UCSD-AML1 (cell line): ENCODE measurements around the gene TRIM10.
"Not testable (repeated sequence)": the region's sequence is repeated elsewhere in the genome, so short reads cannot be mapped to it uniquely, and the experiment has no call there.

Source experiments
- DNase-seq: peaks from one replicate; lab custom pipeline; 2025; ENCODE audit not compliant: unreplicated experiment; lab: John Stamatoyannopoulos, UW

Gene TRIM10

DNA sequence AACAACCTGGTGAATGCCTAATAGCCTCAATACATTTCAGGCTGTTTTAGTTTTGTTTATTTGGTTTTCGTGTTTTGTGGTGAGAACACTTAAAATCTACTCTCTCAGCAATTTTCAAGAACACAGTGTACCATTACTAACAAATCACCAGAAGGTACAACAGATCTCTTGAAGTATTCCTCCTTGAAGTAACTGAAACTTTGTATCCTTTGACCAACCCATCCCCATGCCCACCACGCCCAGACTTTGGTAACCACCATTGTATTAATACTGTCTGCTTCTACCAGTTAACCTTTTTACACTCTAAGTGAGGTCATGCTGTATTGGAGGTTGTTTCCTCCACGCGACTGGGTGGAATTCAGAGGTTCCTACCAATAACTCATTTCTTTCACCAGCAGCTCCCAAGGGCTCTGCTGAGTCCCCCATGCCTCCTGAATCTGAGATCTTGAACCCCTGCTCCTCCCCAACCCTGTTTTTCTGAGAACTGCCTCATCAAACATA is 30.8 kb downstream of the TRIM10 start:
- DNase-seq: no peak

DNA sequence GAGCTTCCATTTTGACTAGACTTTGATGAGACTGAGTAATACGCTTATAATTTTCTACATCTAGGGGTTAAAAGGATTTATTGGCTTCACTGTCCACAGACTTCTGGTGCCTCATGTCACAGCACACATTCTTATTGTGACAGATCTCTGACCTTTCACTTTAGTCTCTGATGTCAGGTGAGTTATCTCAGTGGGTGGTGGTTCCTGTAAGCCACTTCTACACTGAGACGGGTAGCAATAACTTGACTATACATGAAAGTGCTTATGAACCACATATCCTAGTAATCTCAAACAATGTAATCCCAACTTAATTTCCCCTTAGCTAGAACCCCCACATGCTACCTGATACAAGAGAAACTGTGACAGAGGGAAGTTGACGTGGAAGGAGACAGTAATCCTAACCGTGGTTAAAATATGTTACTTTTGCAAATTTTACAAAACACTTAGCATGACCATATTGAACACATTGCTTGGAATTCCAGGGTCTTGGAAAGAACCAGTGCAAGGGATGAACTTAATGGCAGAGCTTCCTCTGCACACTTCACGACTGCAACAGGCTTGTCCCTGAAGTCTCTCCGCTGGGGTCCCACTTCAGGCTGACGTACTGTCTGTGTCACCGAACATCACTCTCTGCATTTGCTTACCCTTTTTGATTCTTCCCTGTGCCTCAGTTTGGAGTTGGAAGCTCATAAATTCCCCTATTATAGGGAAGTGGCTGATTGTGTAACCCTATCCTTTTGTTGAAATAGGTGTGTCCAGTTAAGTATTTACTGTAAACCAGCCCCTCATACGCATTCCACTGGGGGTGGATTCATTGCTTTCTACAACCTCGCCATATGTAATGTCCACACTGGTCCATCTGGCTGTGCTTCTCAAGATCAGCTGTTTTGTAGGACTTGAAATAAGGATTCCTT is 31.5 kb downstream of the TRIM10 start:
- no peak for DNase-seq

DNA sequence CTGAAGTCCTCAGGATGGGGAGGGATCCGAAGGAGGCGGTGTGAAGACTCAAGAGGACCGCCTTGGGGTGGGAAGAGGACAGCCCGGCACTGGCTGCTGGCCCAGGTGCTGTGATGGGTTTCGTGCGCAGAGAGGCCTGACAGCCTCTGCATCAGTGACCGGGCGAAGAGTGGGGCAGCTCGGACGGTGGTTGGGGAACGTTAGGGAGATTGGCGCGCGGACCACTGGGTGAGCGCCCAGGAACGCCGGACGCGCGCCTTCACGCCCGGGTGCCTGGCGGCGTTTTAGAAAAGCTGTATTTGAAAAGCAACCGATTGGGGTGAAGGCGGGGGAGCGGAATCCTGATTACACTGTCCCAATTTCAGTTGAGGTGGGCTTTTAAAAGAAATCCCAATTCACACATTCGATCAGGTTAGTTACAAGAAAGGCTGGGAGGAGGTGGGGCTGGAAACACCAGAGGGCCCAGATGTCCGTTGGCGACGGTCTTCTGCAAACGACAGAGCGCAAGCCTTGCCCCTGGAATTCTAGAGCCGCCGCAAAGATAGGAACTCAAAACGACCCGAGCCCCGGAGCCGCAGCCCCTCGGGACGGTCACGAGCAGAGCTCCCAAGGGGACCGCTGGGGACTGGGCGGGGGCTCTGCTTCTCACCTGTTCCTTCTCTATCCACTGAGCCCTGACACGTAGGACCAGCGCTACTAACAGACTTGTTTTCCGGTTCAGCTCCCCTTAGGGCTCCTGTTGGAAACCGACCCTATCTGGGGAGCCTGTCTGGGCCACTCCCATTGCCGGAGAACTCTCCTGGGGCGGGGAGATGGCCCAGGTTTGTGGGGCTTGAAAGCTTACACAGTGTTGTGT is 33.5 kb downstream of the TRIM10 start:
- DNase-seq: no peak

DNA sequence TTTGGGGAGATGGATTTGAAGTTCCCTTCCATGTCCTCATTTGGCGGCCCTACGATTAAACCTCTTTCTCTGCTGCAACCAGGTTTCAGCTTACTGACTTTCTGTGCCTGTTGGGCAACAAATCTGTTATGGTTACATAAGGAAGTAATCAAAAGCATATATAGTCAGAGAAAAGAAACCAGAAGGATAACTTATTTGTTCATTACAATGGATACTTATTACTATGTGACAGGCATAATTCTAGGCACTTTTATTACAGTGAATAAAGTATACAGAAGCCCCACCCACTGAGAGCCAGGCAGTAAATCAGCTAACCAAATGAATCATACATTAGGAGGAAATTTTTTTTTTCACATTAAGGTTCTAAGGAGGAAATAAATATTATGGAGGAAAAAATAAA is 38.5 kb downstream of the TRIM10 start:
- DNase-seq: no peak

DNA sequence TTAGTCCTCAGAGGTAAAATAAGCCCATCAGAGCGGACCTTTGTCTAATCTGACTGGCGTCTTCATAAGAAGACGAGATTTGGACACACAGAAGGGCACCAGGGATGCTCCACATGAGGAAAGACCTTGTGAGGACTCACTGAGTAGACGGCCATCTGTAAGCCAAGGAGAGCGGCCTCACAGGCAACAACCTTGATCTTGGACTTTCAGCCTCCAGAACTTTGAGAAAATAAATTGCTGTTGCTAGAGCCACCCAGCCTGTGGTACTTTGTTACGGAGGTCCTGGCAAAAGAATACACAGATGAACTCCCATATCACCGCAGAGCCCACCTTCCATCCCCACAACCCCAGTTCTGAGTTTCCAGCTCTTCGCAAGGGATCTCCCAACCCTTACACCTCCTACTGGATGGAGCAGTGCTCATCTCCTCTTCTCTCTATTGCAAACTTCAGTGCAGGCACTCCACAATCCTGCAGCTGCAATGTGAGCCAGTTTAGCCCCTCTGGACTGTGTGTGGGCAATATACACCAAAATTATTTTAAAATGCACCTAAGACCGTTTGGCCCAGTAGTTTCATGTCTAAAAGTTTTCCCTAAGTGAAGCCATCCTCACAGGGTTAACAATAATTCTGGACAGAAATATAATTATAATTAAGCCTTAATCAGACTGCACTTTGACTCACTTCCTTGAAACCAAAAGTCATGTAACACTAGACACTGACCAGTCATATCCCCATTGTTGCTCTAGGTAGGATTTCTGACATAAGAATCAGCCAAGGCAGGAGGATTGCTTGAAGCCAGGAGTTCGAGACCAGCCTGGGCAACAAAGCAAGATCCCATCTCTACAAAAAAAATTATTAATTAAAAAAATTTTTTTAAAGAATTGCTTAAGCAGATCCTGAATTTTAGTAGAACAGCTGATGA is 39.3 kb downstream of the TRIM10 start:
- no peak for DNase-seq

DNA sequence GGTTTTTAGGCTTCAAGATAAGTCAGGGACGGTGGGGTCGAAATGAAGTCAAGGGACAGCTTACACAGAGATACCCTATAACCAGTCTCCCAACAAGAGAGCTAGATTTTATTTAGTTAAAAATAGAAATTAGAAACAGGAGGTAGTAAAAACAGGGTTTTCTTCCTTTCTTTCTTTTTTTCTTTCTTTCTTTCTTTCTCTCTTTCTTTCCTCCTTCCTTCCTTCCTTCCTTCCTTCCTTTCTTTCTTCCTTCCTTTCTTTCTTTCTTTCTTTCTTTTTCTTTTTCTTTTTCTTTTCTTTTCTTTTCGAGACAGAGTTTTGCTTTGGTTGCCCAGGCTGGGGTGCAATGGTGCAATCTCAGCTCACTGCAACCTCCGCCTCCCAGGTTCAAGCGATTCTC is 42.3 kb downstream of the TRIM10 start:
- not testable (repeated sequence) for DNase-seq

DNA sequence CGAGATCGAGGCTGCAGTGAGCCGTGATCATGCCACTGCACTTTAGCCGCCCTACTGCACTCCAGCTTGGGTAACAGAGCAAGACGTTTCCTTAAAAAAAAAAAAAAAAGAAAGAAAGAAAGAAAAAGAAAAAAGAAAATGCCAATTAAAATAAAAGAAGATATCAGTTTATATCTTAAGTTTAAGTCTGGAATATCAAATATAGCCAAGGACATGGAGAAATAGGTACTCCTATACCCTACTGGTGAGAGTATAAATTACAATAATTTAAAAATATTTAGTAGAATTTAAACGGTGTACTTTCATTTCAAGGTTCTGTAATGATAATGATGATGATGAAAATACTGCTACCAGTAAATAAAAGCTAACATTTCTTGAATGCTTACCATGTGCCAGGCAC is 44.3 kb downstream of the TRIM10 start:
- no peak for DNase-seq

DNA sequence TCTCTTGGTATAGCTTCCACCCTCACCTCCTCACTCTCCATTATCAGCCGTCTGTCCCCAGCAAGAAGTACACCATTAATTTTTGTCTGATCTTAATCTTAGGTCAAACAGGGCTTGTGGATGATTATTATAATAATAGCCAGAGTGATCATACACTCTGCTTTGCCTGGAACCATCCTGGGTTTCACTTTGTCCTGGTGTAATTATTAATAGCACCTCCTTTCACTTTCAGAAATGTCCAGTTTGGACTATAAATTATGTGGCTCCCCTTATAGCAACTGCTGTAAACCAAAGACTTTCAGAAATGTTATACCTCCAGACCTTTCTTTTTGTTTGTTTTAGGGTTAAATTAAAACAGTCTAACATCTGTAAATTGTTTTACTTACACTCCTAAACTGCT is 47.2 kb downstream of the TRIM10 start:
- DNase-seq: no peak

DNA sequence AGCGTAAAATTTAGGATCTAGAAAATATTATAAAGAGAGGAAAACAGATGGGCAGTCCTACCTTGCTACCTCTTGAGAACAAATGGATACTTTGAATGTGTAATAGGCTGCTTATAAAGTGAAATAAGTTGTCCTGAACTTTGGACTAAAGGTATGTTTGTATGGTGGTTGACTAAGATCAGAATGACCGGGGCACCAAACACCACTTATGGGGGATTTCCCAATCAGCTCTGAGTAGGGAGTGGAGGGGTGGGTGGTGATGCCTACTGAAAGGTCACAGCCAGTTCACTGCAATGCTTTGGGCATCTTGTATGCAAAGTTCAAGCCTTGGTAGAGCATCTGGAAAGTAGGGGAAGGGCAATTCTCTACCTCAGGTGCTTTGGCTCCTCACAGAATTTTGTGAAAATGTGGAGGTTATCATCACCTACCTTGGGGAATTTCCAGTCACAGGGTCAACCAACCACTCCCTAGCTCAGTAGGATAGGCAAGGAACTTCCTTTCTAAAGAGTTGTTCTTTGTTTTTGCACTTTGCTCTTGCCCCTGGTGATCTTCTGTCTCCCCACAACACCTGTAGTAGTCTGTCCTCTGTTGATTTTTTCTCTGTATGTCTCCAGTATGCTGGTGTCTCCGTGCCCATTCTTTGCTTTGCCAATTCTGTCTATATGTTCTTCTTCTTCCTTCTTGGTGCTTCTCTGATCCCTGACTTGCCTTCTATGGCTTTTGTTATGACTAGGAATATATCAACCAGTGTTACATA is 47.8 kb downstream of the TRIM10 start, which contains the start of gene TRIM31:
Gene TRIM31, minus strand, starts transcription at position 88 of the 757 bp plus-strand sequence. CDS start 285 bp downstream, outside the sequence.
- no peak for DNase-seq

DNA sequence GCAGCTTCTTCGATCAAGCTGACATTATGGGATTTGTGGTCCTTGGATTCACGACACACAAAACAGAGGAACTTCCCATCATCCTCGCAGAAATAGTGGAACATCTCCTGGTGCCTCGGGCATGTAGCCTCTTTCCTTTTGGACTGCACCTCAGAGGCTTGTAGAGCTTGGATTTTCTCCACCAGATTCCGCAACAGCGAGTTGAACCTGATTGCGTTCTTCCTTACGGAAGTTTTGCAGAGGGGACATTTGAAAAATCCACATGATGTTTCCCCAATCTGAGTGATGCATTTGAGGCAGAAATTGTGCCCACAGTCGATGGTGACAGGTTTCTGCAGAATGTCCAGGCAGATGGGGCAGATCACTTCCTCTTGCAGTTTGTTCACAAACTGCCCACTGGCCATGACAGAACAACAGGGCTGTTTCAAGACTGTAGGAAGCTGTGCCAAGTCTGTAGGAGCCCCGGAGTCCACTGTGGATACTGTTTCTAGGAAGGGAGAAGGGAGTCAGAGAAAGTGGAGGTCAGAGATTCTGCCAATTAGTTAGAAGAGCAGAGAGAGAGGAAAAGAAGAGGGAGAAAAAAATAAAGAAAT is 48.5 kb downstream of the TRIM10 start:
- no peak for DNase-seq

DNA sequence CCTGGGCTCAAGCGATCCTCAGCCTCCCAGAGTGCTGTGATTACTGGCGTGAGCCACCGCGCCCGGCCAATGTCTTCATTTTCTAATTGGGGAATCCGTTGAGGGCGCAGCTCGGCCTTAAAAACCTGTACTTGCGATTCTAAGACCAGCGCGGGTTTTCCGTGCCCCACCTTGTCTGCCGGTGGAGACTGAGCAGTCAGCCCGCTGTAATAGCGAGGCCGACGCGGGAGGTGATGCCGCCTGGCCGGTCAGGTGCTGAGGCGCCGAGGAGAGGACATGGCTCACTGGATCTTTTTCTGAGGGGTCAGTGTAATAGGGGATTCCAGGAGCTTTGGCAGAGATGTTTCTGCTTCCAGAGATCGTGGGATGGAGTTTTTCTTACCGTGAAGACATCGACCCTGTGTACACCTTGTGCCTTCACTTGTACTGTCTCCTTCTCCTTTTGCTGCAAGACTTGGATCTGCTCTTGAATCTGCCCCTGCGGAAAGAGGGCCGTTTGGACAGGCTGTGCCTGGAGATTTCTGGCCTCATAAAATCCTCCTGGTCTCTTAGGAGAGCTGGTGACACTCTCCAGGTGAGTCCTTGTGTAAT is 49.6 kb downstream of the TRIM10 start:
- DNase-seq: no peak

DNA sequence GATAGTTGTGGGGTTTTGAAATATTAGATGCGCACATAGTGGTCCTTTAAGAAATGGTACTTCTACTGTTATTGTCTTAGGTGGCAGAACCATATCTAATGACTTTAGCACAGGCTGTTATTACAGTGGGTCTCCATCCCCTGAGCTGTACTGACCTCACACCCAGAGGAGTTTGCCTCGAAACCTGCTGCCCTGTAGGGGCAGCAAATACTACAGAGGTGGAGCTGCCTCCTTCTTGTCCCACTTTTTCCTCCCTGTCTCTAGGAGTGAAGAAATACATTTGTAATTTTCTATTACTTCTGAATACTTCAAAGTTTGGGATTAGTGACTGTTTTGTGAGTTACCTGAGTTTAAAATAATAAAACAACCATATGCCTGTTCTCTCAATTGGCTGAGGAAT is 56.4 kb downstream of the TRIM10 start:
- DNase-seq: no peak

DNA sequence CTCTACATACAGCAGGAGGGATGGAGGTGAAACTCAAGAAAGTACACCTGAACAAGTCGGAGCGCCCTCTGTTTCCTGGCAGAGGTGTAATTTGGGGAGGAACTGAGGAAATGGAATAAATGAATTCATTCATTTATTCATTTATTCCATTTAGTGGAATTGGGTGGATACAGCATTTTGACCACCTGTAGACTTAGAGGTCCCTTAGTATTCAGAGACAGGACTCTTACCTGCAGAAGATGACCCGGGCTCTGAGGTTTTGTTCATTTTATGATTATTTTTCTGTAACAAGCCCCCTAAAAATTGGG is 57.2 kb downstream of the TRIM10 start:
- DNase-seq: no peak

DNA sequence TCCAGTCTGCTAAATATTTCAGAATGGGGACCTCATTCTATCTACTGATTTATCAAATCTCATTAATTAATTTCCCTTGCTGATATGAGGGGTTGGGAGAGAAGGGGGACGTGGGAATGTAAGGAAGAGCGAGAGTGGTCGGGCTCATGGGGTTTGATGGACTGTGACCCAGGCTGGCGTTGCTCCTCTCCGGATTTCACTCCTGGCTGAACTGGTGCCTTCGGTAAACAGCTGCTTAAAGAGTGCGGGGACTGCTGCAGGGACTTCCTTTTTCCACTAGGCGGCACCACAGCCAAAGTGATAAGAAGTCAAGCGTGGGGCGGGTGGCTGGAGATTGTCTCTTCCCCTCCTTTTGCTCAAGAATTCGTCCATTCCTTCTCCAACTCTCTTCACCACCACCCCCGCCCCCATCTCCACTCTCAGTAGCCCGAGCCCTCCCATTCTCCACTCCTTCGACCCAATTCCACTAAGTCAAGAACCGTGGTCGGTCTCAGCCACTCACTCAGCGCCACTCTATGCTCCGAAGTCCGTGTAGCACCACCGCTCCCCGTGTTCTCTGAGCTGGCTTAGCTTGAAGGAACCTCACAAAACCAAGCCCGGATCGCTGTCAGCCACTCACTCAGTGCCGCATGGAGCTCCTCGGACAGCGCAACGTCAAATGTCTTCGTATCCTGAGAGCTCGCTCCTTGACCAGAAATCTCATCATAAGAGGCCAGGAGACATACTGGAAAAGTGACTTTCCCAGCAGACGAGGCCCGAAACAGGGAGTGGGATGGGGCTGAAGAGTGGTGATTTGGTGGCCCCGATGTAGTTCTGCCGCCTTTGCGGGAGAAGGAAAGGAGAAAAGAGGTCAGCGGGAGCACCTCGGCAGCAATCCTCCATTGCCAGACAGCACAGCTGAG is 57.8 kb downstream of the TRIM10 start:
- peak; percentile 85 for DNase-seq

DNA sequence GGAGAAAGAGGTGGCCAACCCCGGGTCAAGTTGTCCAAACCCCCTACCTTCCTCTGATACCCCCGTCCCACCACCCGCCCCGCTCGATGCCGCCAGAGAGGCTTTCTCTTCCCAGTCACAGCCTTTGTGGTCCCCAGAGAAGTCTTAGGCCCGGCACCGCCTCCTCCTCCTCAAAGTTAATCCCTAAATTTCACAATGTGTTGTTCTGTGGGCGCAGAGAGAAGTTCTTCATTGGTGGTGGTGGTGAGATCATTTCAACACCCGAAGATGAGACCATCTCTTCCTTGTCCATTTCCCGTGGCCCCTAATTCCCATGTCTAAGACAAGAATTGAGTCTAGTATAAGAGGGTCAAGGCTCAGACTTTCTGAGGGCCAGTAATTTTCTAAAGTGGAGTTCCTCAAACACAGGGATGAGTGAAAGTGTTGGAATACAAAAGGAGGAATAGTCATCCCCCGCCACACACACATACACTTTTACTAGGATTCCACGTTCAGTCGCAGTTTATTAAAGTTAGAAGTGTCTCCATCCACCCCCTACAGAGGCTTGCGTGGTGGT is 58.5 kb downstream of the TRIM10 start:
- no peak for DNase-seq
